ENCODE results near the gene PTPN7. TPM values are rescaled to one million over a fixed set of nuclear protein-coding genes. Genes with fewer than 3 reads are reported as not detected.

Gene PTPN7
- total RNA-seq, 4 donors from 2014 or later = 1.9 to 5.5 (median 3.1) TPM

DNA sequence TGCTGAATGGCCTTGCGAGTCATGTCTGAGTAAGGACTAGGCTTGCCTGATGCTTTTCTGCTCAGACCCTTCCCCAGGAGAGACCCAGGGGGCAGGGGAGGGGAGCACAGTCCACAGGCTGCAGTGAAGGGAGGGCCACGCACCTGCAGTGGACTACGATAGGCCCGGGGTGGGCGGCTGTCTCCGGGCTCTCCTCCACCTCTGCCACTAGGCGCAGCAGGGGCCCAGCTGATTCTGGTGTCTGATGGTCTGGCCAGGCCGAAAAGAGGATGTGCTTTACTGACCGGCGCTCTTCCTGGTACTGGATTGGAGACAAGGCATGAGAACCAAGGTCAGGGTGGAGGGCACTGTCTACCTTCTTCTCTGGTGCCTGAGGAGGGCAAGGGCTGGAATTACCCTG, 8.0 kb downstream of the PTPN7 start:
- 85 to 89% methylated on average over 8 to 10 of the region's 10 CpGs for WGBS, 2 donors

DNA sequence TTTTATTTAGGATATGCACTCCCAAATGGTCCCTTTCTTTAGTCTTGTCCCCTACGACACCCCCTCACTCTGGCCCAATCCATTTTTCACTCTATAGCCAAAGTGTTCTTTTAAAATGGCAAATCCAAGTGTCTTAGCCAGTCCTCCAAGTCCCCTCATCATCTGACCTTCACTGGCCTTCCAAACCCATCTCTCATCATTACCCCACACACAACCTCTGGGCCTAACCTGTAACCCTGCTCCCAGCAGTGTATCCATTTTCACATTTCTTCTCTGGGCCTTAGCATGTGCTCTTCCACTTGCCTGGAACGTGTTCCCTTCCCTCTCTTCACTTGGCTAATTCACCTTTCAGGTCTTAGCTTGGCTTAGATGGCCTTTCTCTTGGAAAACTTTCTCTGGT, 9.4 kb downstream of the PTPN7 start:
- Histone ChIP-seq H3K27ac (no peak overlapping the region), H3K36me3 (no peaks in the 10 kb centered on the region), H3K4me1 (peaks cover 0 to 10% (median 0%) of the 10 kb centered on the region in 3 donors), H3K27me3 (no peaks in the 10 kb centered on the region), H3K9me3 (no peaks in the 10 kb centered on the region), H3K4me3 (no peak overlapping the region)
- WGBS, 2 donors = 84 to 91% methylated on average over 2 of the region's 2 CpGs
- no peak for TF ChIP-seq POLR2A (IDR thresholded peaks at IDR 0.05)
- TF ChIP-seq, protein P1, sequence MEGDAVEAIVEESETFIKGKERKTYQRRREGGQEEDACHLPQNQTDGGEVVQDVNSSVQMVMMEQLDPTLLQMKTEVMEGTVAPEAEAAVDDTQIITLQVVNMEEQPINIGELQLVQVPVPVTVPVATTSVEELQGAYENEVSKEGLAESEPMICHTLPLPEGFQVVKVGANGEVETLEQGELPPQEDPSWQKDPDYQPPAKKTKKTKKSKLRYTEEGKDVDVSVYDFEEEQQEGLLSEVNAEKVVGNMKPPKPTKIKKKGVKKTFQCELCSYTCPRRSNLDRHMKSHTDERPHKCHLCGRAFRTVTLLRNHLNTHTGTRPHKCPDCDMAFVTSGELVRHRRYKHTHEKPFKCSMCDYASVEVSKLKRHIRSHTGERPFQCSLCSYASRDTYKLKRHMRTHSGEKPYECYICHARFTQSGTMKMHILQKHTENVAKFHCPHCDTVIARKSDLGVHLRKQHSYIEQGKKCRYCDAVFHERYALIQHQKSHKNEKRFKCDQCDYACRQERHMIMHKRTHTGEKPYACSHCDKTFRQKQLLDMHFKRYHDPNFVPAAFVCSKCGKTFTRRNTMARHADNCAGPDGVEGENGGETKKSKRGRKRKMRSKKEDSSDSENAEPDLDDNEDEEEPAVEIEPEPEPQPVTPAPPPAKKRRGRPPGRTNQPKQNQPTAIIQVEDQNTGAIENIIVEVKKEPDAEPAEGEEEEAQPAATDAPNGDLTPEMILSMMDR (IDR thresholded peaks at IDR 0.05) = no peak
- DNase-seq = no peak
- intact Hi-C loops (cut with DNase I) = no loop called here

More for the DNA sequence above, 8.0 kb downstream of the PTPN7 start:
- Histone ChIP-seq H3K27ac (no peak overlapping the region), H3K36me3 (no peaks in the 10 kb centered on the region), H3K27me3 (no peaks in the 10 kb centered on the region), H3K9me3 (no peaks in the 10 kb centered on the region), H3K4me3 (no peak overlapping the region), H3K4me1 (peaks cover 0 to 10% (median 0%) of the 10 kb centered on the region in 3 donors)
- intact Hi-C loops (cut with DNase I) = no loop called here
- no peak for TF ChIP-seq POLR2A (IDR thresholded peaks at IDR 0.05)
- TF ChIP-seq, protein P1 (IDR thresholded peaks at IDR 0.05) = no peak
- DNase-seq = no peak

DNA sequence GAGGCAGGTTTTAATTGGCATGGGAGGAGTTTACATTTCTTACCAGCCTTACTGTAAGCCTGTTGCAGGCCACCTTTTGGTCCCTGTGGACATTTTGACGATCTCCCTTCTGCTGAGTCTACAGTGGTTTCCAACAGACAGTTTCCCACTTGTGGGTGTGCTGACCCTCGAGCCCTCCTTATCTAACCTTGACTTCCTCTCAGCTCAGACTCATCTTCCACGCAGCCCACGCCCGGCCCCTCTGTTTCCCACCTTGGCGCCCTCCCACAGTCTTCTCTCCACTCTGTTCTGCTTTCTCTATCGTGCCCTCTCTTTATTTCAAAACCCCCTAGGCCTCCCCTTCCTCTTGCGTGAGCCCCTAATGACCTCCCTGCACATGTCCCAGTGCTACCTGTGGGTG, 9.8 kb downstream of the PTPN7 start:
- Histone ChIP-seq H3K27me3 (no peaks in the 10 kb centered on the region), H3K9me3 (no peaks in the 10 kb centered on the region), H3K36me3 (no peaks in the 10 kb centered on the region), H3K4me1 (peaks cover under 1 to 12% (median 2%) of the 10 kb centered on the region in 3 donors), H3K27ac (no peak overlapping the region), H3K4me3 (no peak overlapping the region)
- intact Hi-C loops (cut with DNase I) = no loop called here
- TF ChIP-seq POLR2A (IDR thresholded peaks at IDR 0.05) = no peak
- TF ChIP-seq, protein P1 (IDR thresholded peaks at IDR 0.05) = no peak
- 77 to 88% methylated on average over 8 of the region's 8 CpGs for WGBS, 2 donors
- DNase-seq = no peak

DNA sequence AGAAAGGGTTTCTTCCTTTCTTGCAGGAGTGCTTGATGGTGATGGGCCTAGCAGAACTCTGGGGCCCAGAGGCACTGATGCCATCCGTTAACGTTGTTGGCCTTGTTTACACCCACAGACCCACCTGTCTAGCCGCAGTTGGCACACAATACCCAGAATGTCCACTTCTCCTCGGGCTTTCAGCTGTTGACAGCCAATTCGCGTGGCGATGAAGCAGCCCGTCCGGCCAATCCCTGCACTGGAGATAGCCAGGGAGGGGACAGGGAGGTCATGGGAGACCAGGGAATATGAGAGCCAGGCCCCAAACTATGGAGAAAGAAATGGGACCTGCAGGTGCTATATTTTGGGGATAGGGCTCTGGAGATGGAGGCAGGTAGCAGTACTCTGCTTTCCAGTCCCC, 10.2 kb downstream of the PTPN7 start:
- no peak overlapping the region for H3K27ac ChIP-seq
- H3K4me1 ChIP-seq = peaks cover 5 to 14% (median 6%) of the 10 kb centered on the region in 3 donors
- no peaks in the 10 kb centered on the region for H3K36me3 ChIP-seq
- H3K27me3 ChIP-seq = no peaks in the 10 kb centered on the region
- 91 to 94% methylated on average over 7 to 9 of the region's 9 CpGs for WGBS, 2 donors
- TF ChIP-seq, protein P1 (IDR thresholded peaks at IDR 0.05) = no peak
- TF ChIP-seq POLR2A (IDR thresholded peaks at IDR 0.05) = no peak
- intact Hi-C loops (cut with DNase I) = no loop called here
- no peaks in the 10 kb centered on the region for H3K9me3 ChIP-seq
- H3K4me3 ChIP-seq = no peak overlapping the region
- DNase-seq = no peak

DNA sequence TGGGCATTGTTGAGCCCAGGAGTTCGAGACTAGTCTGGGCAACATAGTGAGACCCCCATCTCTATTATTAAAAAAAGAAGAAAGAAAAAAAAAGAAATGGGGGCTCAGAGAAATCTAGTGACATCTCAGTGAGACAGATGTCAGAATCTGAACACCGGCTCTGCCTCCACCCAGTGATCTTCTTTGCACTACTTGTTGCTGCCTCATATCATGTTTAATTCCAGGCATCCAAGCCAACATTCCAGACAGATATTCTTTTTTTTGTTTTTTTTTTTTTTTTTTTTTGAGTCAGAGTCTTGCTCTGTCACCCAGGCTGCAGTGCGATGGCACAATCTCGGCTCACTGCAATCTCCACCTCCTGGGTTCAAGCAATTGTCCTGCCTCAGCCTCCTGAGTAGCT, 10.8 kb downstream of the PTPN7 start:
- no peaks in the 10 kb centered on the region for H3K36me3 ChIP-seq
- no peaks in the 10 kb centered on the region for H3K27me3 ChIP-seq
- H3K4me1 ChIP-seq = peaks cover 5 to 12% (median 10%) of the 10 kb centered on the region in 3 donors
- intact Hi-C loops (cut with DNase I) = no loop called here
- no peak for DNase-seq
- no peak overlapping the region for H3K4me3 ChIP-seq
- H3K9me3 ChIP-seq = no peaks in the 10 kb centered on the region
- WGBS, 2 donors = 88 to 90% methylated on average over 4 of the region's 4 CpGs
- H3K27ac ChIP-seq = no peak overlapping the region
- TF ChIP-seq, protein P1 (IDR thresholded peaks at IDR 0.05) = no peak
